Subcutaneous abdominal adipose tissue (tissue), 5 donors: Measurements from ENCODE around the gene TESK1.
A peak's percentile ranks its signal among the peaks of the same experiment; 100 is the strongest.
"Not testable (repeated sequence)": the region's sequence is repeated elsewhere in the genome, so short reads cannot be mapped to it uniquely, and the experiment has no call there.

ENCODE experiments used
- H3K27ac ChIP-seq: one replicate; pipeline ENCODE4 v1.7.0; 2013; ENCODE audit warnings: low read depth, mild to moderate bottlenecking, inconsistent platforms, low read length, moderate library complexity
- H3K27me3 ChIP-seq, 5 donors: one replicate each; pipeline ENCODE4 v1.7.0; 2013; ENCODE audit warnings: low read length in 5 of 5, inconsistent platforms in 1 of 5; ENCODE audit not compliant: control insufficient read depth in 5 of 5, insufficient read depth in 4 of 5
- H3K36me3 ChIP-seq, 5 donors: one replicate each; pipeline ENCODE4 v1.7.0; 2013; ENCODE audit warnings: low read length in 5 of 5; ENCODE audit not compliant: control insufficient read depth in 5 of 5, insufficient read depth in 5 of 5
- H3K4me1 ChIP-seq, 5 donors: one replicate each; pipeline ENCODE4 v1.7.0; 2013; ENCODE audit warnings: low read length in 5 of 5, mild to moderate bottlenecking in 3 of 5, moderate library complexity in 1 of 5; ENCODE audit not compliant: control insufficient read depth in 5 of 5, insufficient read depth in 5 of 5
- H3K4me3 ChIP-seq, 5 donors: one replicate each; pipeline ENCODE4 v1.7.0; 2013; ENCODE audit warnings: low read length in 5 of 5, low read depth in 1 of 5
- H3K9ac ChIP-seq, 5 donors: one replicate each; pipeline ENCODE4 v1.7.0; 2013; ENCODE audit warnings: low read length in 5 of 5, mild to moderate bottlenecking in 4 of 5, moderate library complexity in 3 of 5
- H3K9me3 ChIP-seq, 5 donors: one replicate each; pipeline ENCODE4 v1.7.0; 2013; ENCODE audit warnings: low read length in 5 of 5; ENCODE audit not compliant: control insufficient read depth in 5 of 5
- donor health status: healthy.
- donor health status: healthy.
- donor health status: healthy.
- donor health status: healthy.
- donor health status: healthy.

The TESK1 gene

DNA sequence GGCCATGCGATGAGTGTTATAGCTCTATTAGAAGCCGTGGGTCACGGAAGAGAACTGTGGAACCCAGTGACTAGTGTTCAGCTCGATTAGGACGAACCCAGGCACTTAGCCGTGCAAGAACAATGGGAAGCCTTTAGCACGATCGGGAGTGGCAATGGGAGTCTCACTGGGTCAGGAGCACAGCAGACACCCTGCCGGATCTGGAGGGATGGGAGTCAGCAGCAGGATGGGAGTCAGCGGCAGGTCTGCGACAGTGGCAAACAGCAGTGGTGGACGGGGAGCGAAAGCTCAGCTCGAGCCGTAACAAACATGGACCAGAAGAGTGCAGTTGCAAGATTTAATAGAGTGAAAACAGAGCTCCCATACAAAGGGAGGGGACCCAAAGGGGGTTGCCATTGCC, 35.4 kb downstream of the TESK1 start:
- H3K36me3 ChIP-seq, H3K9ac ChIP-seq, H3K9me3 ChIP-seq, H3K27ac ChIP-seq, H3K27me3 ChIP-seq, H3K4me3 ChIP-seq: not testable (repeated sequence)
- H3K4me1 ChIP-seq, result peaks cover 2 to 39% (median 37%) of the 10 kb centered on the region in 5 donors

DNA sequence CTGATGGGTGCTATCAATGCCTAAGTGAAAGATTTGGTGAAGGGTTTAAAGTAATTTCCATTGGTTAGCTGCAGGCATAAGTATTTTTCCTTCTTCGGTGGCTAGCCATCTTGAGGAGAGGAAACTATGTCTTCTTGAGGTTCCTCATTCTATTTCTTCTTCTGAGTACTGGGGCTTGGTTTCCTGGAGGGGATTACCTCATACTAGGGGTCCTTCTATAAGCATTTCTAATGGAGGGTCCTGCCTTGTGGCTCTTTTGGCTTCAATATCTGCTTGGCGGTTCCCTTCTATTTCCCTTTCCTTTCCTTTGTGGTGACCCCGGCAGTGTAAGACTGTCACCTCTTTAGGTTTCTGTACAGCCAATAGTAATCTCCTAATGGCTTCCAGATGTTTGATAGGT, 36.4 kb downstream of the TESK1 start:
- H3K27ac ChIP-seq, H3K9ac ChIP-seq, H3K27me3 ChIP-seq, H3K4me3 ChIP-seq, H3K36me3 ChIP-seq, H3K9me3 ChIP-seq: not testable (repeated sequence)
- peaks cover 2 to 41% (median 39%) of the 10 kb centered on the region in 5 donors for H3K4me1 ChIP-seq

DNA sequence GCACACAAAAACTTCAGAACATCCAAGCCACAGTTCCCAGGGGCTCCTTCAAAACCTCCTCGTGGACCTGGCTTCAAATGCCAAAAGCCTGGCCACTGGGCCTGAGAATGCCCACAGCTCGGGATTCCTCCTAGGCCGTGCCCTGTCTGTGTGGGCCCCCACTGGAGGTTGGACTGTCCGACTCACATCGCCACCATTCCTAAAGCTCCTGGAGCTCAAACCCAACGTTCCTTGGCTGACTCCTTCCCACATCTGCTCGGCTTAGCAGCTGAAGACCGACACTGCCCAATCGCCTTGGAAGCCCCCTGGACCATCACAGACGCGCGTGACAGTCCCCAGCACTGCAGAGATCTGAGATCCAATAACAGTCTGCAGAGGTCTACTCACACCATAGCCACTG, 38.0 kb downstream of the TESK1 start:
- no peak overlapping the region for H3K27ac ChIP-seq
- no peak overlapping the region for H3K9ac ChIP-seq
- no peaks in the 10 kb centered on the region for H3K9me3 ChIP-seq
- no peaks in the 10 kb centered on the region for H3K36me3 ChIP-seq
- H3K4me3 ChIP-seq, result no peak overlapping the region
- H3K4me1 ChIP-seq, result peaks cover 0 to 49% (median 42%) of the 10 kb centered on the region in 5 donors
- no peaks in the 10 kb centered on the region for H3K27me3 ChIP-seq

DNA sequence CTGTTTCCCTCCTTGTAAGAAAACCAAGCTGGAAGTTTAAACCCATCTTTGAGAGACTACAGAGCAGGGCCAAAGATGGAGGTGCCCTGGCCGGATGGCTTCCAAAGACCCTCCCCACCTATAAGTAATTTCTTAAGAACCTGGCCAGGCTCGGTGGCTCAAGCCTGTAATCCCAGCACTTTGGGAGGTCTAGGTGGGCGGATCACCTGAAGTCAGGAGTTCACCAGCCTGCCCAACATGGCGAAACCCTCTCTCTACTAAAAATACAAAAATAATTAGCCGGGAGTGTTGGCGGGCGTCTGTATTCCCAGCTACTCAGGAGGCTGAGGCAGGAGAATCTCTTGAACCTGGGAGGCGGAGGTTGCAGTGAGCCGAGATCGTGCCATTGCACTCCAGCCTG, 40.7 kb downstream of the TESK1 start:
- peak overlapping the region; percentile 46 to 84 (median 74) for H3K4me3 ChIP-seq
- not testable (repeated sequence) for H3K9me3 ChIP-seq, H3K27me3 ChIP-seq, H3K36me3 ChIP-seq
- H3K9ac ChIP-seq, result peak overlapping the region in 4 of 5 donors; percentile 25 to 95 (median 84)
- H3K27ac ChIP-seq, result peak overlapping the region; percentile 98
- peaks cover 3 to 66% (median 65%) of the 10 kb centered on the region in 5 donors for H3K4me1 ChIP-seq

- Histone ChIP-seq H3K27me3 (no peaks in the 10 kb centered on the region), H3K4me1 (peaks cover 3 to 70% (median 68%) of the 10 kb centered on the region in 5 donors), H3K9ac (peak overlapping the region; percentile 75 to 95 (median 85)), H3K27ac (peak overlapping the region; percentile 98), H3K4me3 (peak overlapping the region; percentile 46 to 84 (median 74)), H3K9me3 (no peaks in the 10 kb centered on the region), H3K36me3 (no peaks in the 10 kb centered on the region)
Measured at GRCh38 chr9:35646153-35646532, 41.1 kb downstream of the TESK1 start.

GRCh38 chr9:35646533-35647265, 41.6 kb downstream of the TESK1 start:
- H3K27me3 ChIP-seq, result no peaks in the 10 kb centered on the region
- H3K27ac ChIP-seq, result peak overlapping the region; percentile 98
- peaks cover 3 to 71% (median 68%) of the 10 kb centered on the region in 5 donors for H3K4me1 ChIP-seq
- no peaks in the 10 kb centered on the region for H3K9me3 ChIP-seq
- peak overlapping the region; percentile 75 to 95 (median 85) for H3K9ac ChIP-seq
- H3K4me3 ChIP-seq, result peak overlapping the region; percentile 46 to 84 (median 74)
- H3K36me3 ChIP-seq, result no peaks in the 10 kb centered on the region

- Histone ChIP-seq H3K9me3 (no peaks in the 10 kb centered on the region), H3K36me3 (no peaks in the 10 kb centered on the region), H3K27me3 (no peaks in the 10 kb centered on the region), H3K4me3 (peak overlapping the region in 3 of 5 donors; percentile 3 to 42 (median 23)), H3K4me1 (peaks cover 3 to 71% (median 58%) of the 10 kb centered on the region in 5 donors), H3K27ac (peak overlapping the region; percentile 98), H3K9ac (peak overlapping the region in 3 of 5 donors; percentile 22 to 67 (median 56))
Measured at GRCh38 chr9:35649431-35650340, 44.6 kb downstream of the TESK1 start.

DNA sequence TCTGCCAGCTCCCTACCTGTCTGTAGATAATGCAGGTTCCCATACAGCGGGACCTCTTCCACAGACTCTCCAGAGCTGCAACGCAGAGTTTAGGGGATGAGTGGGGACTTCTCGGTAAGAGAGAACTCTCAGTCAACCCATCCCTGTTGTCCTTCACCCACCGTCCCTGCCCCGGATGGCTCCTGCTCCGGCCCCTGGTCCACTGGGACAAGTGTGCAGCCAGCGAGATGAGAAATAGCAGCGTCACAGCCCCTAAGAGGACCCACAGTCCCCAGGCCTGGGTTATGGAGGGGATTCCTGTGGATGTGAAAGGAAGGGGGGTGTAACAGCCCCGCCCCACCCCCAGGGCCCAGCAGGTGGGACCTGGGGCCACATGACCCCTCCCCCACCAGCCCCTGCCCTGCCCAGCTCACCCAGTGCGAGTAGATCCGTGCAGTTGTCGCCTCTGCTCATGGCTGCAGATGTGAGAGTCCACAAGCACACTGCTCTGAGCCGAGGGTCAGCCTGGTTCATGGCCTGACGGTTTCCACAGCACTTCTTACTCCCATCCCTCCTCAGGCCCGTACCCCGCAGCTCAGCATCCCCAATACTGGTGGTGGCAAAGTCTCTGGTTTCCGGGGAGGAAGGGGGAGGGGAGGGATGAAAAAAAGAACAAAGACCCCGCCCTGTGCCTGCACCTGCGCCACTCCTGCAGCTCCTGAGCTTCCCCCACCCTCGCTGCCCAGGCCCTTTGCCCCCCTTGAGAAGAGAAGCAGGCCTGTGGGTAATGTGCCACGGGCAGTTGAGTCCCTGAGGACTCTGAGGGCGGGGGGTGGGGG, 45.5 kb downstream of the TESK1 start, which contains the start of gene SIT1:
TSS of gene SIT1 (minus strand) at position 591 of the 818 bp plus-strand sequence. CDS start at position 513, 78 bp downstream.
- peak within 1 kb of the TSS; percentile 98 for H3K27ac ChIP-seq
- H3K4me3 ChIP-seq, result peak within 1 kb of the TSS in 3 of 5 donors; percentile 3 to 42 (median 23)
- H3K9me3 ChIP-seq, result no peaks in the 10 kb centered on the region

DNA sequence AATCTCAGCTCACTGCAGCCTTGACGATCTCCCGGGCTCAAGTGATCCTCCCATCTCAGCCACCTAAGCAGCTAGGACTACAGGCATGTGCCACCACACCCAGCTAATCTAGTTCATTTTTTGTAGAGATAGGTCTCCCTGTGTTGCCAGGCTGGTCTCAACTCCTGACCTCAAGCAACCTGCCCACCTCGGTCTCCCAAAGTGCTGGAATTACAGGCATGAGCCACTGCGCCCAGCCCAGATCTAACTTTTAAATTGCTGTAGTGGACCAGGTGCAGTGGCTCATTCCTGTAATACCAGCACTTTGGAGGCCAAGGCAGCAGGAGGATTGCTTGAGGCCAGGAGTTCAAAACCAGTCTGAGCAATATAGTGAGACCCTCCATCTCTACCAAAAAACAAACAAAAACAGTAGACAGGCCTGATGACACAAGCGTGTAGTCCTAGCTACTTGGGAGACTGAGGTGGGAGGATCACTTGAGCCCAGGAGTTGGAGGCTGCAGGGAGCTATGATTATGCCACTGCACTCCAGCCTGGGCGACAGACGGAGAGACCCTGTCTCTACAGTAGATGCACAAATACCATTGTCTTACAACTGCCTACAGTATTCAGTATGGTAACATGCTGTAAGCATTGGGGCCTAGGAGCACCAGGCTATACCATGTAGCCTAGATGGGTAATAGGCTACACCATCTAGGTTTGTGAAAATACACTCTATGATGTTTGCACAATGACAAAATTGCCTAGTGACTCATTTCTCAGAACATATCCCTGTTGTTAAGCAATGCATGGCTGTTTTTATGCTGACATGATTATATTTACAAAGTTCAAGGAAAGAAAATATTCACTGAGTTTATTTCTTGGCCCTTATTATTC, 47.1 kb downstream of the TESK1 start:
- Histone ChIP-seq H3K4me1 (peaks cover 7 to 51% (median 49%) of the 10 kb centered on the region in 5 donors), H3K9ac (peak overlapping the region in 3 of 5 donors; percentile 8 to 60 (median 47)), H3K36me3 (no peaks in the 10 kb centered on the region), H3K27me3 (no peaks in the 10 kb centered on the region), H3K27ac (peak overlapping the region; percentile 98), H3K9me3 (no peaks in the 10 kb centered on the region), H3K4me3 (no peak overlapping the region)

More for the DNA sequence above, 45.5 kb downstream of the TESK1 start, which contains the start of gene SIT1:
- H3K4me1 ChIP-seq, result peaks cover 3 to 64% (median 57%) of the 10 kb centered on the region in 5 donors
- peak within 1 kb of the TSS in 3 of 5 donors; percentile 22 to 67 (median 56) for H3K9ac ChIP-seq
- H3K27me3 ChIP-seq, result no peaks in the 10 kb centered on the region
- no peaks in the 10 kb centered on the region for H3K36me3 ChIP-seq
